Fibroblast of lung (primary cell): ENCODE data around the gene KCNH2.

Source experiments
- CTCF ChIP-seq, 2 donors: IDR thresholded peaks in 1 of 2; conservative IDR thresholded peaks in 1 of 2; 1 replicate in 1 of 2; 2 replicates in 1 of 2; pipeline ENCODE4 v1.5.1; 2011 to 2012; ENCODE audit warnings: low read length in 2 of 2, control low read depth in 1 of 2, inconsistent platforms in 1 of 2, low read depth in 1 of 2, mild to moderate bottlenecking in 1 of 2
- EZH2 ChIP-seq: IDR thresholded peaks from 2 replicates; pipeline ENCODE4 v1.5.1; 2012; ENCODE audit warnings: low read length, control low read depth, mild to moderate bottlenecking; ENCODE audit errors: missing control alignments

- no peak for TF ChIP-seq CTCF (conservative IDR thresholded peaks at IDR 0.05 in 1 of 2, IDR thresholded peaks at IDR 0.05 in 1 of 2; ENCODE audit: low read depth in 1 of 2, low read length in 2 of 2)
- no peak for TF ChIP-seq EZH2
Measured at GRCh38 chr7:150998341-150998740, 20.2 kb upstream of the KCNH2 start.
